Activated CD4-positive, alpha-beta T cell treated with anti-CD3 and anti-CD28 coated beads, Interleukin-2, Interleukin-4, amounts not matched to agents 100 ng/mL and 50 ng/mL, durations not matched to agents 16 hours and 8 hours (primary cell): ENCODE data around the gene ERAS.
"Not testable (repeated sequence)": the region's sequence is repeated elsewhere in the genome, so short reads cannot be mapped to it uniquely, and the experiment has no call there.

Experiments used
- DNase-seq: peaks from one replicate; pipeline ENCODE4 v3.0.0-alpha.2; 2020; ENCODE audit warnings: low spot score

Gene ERAS

DNA sequence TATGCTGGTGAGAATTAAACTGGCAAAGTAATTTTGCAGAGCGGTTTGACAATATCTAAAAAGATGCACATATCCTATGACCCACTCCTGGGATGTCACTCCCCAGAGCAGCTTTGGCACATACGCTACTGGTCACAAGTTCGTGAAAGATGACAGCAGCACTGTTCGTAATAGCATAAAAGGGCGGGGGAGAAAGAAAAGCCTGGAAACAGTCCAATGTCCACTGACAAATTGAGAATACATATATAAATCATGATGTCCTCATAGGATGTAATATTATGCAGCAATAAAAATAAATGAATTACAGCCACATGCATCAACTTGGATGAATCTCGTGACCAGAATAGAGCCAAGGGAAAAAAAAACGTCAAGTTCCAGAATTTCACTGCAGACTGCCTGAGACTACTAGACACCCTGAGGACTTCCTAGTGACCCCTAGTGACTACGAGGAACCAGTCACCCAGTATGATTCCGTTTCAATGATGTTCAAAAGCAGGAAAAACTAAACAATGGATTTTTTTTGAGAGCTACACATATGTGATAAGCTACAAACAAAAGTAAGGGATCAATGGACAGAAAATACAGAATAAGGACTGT, 7.3 kb downstream of the ERAS start:
- DNase-seq, result no peak

DNA sequence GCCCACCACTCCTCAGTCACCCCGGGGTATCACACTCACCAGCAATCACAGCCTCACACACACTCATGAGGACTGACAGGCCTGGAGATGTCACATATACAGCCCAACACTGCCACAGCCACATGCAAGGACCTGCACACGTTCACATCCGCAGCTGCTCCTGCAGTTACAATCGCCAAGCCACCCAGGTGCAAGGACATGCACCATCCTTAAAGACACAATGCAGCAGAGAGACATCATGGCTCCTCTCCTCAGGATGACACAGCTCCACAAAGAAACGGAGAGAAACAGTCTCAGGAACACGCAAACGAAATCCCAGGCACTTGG, 8.0 kb downstream of the ERAS start:
- no peak for DNase-seq

DNA sequence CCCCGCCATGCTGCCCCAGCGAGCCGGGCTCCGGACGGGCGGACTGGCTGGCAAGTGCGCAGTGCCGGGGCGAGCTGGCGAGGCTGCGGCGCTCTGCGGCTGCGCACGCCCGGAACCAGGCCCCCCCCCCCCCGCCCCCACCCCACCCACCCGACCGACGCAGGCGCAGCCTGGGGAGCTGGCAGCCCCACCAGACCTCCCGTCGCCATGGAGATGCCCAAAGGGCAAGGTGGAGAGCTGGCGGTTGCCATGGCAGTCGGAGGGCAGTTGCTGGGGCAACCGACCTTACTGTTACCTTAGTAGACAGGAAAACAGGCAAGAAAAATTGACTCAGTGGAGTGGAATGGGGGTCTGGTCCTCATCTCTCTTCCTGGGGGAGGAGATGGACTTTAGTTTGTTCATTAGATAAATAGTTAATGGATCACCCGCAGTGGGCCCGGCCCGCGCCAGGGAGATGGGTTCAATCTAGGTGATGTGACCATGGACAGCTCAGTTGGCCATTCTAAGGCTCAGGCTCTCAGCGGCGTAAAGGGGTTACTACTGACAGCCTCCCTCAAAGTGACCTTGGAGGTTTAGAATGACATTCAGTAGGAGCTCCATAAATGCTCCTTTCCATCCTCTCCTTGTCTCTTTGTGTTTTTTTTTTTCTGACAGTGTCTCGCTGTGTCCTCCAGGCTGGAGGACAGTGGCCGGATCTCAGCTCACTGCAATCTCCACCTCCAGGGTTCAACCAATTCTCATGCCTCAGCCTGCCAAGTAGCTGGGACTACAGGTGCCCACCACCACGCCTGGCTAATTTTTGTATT, 9.4 kb downstream of the ERAS start, which contains the start of gene PCSK1N:
Gene PCSK1N (minus strand): TSS at position 87 of the 806 bp plus-strand sequence. CDS start 78 bp downstream, at position 9.
- peak; percentile 6 for DNase-seq

DNA sequence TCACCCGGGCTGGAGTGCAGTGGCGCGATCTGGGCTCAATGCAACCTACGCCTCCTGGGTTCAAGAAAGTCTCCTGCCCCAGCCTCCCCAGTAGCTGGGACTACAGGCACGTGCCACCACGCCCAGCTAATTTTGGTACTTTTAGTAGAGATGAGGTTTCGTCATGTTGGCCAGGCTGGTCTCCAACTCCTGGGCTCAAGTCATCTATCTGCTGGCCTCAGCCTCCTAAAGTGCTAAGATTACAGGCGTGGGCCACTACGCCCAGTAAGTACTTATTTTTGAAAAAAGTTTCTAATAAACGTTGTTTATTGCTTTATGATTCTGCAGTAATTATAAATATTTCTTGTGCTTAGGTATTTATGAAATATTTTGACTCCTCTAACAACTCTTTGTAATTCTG, 13.4 kb downstream of the ERAS start:
- no peak for DNase-seq

DNA sequence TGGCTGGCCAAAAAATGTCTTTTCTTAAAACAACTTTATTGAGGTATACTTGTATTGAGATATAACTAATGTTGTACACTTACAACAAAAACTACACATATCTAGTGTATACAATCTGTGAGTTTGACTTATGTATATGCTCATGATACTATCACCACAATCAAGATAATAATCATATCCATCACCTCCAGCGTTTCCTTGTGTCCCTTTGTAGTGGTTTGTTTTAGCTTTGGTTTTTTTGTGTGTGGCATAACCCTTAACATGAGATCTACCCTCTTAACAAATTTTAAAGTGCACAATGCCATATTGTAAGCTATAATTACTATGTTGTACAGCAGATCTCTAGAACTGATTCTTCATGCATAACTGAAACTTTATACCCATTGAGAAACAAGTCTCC, 22.5 kb downstream of the ERAS start:
- DNase-seq, result no peak

DNA sequence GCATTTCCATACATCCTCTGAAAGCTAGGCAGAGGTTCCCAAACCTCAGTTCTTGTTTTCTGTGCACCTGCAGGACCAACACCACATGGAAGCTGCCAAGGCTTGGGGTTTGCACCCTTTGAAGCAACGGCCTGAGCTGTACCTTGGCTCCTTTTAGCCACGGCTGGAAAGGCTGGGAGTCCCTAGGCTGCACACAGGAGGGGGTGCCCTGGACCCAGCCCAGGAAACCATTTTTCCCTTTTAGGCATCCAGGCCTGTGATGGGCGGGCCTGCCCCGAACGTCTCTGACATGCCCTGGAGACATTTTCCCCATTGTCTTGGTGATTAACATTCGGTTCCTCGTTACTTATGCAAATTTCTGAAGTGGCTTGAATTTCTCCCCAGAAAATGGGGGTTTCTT, 26.5 kb downstream of the ERAS start:
- no peak for DNase-seq

DNA sequence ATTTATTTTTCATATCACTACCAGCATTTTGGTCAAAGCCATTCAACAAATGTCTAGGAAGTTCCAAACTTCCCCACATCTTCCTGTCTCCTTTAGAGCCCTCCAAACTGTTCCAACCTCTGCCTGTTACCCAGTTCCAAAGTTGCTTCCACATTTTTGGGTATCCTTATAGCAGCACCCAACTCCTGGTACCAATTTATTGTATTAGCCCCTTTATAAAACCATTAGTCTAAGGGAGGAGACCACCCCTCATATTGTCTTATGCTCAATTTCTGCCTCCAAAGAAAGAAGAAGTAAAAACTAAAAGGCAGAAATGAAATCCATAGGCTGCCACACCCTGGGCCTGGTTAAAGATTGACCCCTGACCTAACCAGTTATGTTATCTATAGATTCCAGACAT, 27.2 kb downstream of the ERAS start:
- DNase-seq, result not testable (repeated sequence)

DNA sequence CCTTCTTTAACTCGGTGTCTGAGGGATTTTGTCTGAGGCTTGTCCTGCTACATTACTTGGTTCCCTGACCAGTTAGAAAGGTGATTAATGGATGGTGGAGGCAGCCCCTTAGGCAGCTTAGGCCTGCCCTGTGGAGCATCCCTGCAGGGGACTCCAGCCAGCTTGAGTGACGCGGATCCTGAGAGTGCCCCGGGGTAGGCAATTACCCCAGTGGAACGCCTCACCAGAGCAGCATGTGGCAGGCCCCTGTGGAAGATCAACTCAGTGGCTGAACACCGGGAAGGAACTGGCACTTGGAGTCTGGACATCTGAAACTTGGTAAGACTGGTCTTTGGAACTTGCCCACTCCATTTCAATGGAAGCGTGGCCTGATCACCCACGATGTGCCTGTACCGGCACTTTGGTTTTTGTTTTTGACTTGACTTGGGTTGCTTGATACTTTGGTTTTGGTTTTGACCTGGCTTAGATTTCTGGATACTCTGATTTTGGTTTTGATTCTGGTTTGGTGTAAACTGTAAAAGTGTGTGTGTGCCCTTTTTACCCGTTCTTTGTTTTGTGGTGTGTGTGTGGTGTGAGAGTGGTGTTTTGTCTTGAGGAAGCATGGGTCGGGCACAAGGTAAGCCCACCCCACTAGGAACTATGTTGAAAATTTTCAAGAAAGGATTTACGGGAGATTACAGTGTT, 27.9 kb downstream of the ERAS start:
- DNase-seq, result not testable (repeated sequence)

DNA sequence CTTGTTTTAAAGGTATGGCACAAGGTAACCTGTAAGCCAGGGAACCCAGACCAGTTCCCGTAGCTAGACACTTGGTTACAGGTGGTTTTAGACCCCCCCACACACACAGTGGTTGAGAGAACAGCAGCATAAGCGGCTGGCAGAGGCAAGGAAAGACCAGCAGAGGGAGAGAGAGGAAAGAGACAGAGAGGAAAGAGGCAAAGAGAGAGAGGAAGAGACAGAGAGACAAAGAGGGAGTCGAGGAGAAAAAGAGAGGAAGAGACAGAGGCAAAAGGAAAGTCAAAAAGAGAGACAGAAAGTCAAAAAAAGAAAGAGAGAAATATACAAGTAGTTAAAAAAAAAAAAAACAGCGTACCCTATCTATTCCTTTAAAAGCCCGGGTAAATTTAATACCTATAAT, 28.6 kb downstream of the ERAS start:
- DNase-seq, result no peak

DNA sequence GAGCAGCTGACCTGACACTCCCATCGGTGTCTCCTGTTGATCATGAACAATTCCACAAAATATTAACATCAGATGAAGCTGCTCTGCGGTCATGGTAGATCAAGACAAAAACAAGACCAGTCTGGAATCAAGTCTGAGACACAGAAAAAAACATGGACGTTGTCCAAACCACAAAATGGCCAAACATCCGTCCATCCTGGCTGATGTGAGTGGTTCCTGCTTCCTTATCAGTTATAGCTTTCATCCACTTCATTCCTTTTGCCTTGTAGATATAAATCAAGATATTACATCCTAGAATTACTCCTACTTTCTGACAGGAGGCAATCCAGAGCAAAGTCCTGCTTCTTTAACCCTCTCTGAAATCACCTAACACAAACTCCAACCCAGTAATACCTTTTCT, 37.9 kb downstream of the ERAS start:
- DNase-seq, result no peak

DNA sequence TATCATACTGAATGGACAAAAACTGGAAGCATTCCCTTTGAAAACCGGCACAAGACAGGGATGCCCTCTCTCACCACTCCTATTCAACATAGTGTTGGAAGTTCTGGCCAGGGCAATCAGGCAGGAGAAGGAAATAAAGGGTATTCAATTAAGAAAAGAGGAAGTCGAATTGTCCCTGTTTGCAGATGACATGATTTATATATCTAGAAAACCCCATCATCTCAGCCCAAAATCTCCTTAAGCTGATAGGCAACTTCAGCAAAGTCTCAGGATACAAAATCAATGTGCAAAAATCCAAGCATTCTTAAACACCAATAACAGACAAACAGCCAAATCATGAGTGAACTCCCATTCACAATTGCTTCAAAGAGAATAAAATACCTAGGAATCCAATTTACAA, 45.7 kb downstream of the ERAS start:
- not testable (repeated sequence) for DNase-seq

DNA sequence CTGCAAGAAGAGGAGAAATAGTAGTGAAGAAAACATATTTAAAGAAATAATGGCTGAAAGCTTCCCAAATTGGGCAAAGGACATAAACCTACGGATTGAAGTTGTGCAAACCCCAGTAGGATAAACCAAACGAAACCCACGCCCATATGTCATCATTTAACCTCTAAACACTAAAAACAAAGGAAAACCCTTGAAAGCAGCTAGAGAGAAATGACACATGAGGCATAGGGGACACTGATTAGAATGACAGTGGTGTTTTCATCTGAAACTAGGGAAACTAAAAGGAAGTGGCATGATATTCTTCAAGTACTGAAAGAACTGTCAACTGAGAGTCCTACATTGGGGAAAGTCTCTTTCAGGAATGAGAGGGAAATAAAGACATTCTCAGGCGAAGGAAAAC, 50.6 kb downstream of the ERAS start:
- DNase-seq, result not testable (repeated sequence)
